HG02981 (cell line): ENCODE results near the gene SOX13.

Experiments used
- ATAC-seq: cut with Tn5 transposase; IDR thresholded peaks from one replicate; pipeline ENCODE4 v1.9.1; 2021; ENCODE audit warnings: mild to moderate bottlenecking, moderate library complexity; ENCODE audit not compliant: unreplicated experiment

SOX13 gene

GRCh38 chr1:204130178-204130577 is 57.3 kb downstream of the SOX13 start:
- ATAC-seq = no peak

DNA sequence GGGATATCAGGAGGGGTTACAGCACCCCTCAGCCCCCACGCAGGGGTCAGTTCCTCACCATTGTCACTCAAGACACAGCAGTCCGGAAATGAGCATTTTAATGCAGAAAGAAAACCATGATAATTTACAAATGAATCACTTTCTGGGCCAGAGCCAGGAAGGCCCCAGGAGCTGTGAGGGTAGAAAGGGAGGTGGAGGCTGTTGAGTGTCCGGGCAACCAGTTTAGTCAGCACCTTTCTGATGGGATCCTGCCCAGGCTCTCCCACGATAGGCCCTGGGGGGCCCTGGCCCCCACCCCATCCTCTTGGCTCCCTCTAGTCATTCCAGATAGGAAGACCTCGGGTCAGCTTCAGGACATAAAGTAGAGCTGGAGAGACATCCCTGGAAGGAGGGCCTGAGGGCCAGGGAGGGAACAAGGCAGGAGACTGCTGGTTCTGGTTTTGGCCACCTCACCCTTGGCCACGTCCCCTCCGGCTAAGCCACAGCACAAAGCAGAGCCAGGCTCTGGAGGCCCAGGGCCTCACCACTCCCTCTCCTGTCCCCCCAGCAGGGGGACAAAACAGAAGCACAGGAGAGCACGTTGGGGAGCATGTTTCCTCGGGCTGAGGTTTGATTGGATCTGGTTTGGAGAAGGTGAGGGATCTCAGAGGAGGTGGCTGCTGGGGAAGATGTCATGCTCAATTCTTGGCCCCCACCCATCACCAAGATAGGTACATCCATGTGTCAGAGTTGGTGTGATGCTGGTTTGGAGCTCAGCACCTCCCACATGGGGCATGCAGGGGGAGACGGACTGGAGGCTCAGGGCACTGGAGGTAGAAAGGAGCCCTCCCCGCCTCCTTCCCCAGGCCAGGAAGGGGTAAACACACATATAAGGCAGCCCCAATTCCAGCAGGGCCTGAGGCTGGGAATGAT is 58.3 kb downstream of the SOX13 start:
- no peak for ATAC-seq

DNA sequence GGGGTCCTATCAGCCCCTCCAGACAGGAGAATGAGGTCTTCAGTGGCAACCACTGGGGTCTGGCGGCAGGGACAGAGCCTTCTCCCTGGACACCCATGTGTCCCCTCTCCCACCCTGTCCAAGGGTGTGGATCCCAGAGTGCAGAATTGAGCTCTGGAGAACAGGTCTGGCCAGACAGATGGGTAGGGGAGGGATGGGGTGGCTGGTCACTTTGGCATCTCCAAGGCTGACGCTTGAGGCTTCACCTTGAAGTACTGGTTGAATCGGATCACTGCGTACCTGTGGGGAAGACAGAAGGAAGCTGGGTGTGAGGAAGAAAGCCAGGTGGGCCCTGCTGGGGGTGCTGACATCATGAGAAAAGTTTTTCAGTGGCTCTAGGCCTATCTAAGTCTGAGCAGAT is 59.1 kb downstream of the SOX13 start:
- no peak for ATAC-seq

DNA sequence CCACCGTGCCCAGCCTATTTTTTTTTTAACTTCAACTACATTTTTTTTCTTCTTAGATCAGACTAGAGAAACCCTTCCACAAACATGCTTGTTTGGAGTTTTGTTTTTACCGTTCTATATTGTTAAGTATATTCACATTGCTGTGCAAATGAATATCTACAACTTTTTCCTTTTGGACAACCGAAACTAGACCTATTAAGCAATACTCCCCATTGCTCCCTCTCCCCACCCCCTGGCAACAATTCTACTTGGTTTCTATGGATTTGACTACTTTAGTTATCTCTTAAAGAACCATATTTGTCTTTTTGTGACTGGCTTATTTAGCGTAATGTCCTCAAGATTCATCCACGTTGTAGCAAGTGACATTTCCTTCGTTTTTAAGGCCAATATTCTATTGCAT is 59.8 kb downstream of the SOX13 start:
- ATAC-seq = no peak

- no peak for ATAC-seq
These were observed 61.2 kb downstream of the SOX13 start for GRCh38 chr1:204134103-204134502.

DNA sequence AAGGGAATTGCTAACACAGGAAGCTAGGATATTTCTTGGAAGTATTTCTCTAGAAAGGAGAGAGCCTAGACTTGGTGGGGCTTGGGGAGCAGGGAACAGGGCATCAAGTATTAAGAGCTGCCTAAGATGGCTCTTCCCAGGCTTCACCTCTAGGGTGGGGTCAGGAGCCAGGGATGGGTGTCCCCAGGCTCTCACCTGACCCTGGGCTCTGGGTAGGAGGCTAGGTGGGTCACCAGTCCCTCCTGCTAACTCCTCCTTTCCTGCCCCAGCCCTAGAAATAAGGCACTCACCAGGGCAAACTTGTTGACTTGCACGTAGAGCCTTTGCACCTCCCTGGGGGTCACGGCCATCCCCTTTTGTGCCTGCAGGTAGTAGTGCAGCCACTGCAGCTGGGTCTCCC is 63.9 kb downstream of the SOX13 start:
- no peak for ATAC-seq

DNA sequence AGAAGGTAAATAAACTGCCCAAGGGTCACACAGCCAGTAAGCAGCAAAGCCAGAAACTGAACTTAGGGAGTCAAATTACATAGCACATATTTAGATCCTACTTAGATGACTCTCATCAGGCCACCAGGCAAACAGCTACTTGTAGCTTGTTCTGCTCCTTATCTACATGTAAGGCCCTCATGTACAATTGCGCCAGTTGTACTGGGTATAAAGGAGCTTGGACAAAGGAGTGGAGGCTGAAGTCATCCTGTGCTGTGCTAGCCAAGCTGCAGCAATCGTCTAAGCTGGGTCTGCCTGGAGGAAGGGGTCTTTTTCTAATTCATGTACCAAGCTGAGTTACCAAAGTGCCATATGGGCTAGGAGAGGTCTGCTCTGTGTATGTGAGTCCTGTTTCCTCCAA is 66.2 kb downstream of the SOX13 start:
- ATAC-seq = no peak

DNA sequence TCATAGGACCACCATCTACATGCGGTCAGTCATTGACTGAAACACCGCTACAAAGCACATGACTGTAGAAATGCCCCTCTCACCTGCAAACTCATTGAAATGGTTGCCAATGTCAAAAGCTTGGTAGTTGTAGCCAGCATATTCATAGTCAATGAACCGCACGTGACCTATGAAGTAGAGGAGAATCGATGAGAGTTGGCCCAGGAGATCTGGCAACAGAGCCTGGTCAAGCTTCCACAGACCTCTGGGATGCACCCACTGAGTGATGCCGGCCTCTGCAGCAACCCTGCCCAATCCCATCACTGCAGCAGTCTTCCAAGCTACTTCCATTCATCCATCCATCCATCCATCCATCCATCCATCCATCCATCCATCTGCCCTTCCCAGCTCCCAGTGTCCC is 67.0 kb downstream of the SOX13 start:
- ATAC-seq = no peak

- ATAC-seq = no peak
These were observed 68.2 kb downstream of the SOX13 start for GRCh38 chr1:204141131-204141530.

- no peak for ATAC-seq
These were observed 69.4 kb downstream of the SOX13 start for GRCh38 chr1:204142032-204142974.

- ATAC-seq = no peak
These were observed 70.5 kb downstream of the SOX13 start for GRCh38 chr1:204143276-204144041.

GRCh38 chr1:204145033-204145504 is 72.2 kb downstream of the SOX13 start:
- ATAC-seq = no peak

DNA sequence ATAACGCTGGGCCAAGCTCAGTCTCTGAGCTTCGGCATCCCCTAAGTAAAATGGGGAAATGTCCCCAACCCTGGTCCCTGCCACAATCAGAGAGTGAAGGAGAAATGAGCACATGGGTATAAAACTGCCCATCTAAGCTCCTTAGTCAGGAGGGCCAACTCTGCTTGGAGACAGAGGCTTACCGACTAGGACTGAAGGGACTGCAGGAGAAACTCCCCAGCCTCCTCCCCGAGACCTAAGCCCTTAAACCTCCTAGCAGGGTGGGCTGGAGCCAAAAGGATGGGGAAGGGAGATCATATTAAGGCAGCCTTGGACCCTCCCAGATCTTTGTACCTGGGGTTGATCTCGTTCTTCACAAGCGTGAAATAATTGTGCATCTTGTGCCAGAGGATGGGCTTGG is 73.4 kb downstream of the SOX13 start:
- ATAC-seq = no peak

- no peak for ATAC-seq
These were observed 74.0 kb downstream of the SOX13 start for GRCh38 chr1:204146965-204147364.

- no peak for ATAC-seq
These were observed 74.8 kb downstream of the SOX13 start for GRCh38 chr1:204147406-204148383.

DNA sequence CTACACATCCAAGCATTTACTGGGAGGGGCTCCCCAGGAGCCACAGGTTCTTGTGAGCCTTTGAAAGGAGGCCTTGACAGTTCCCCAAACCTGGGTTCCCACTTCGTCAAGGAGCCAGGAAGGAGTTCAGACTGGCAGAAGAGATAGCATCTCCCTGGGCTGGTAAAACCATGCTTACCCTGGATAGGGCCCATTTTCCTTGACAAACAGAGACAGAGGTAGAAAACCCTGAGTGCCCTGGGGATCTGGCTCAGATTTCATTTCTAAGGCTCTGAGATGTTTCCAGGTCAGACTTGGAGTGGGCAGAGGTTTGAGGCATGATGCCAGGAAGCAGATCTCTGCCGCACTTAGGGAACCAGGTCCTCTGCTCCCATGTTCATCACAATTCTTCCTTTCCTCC is 76.2 kb downstream of the SOX13 start:
- no peak for ATAC-seq

DNA sequence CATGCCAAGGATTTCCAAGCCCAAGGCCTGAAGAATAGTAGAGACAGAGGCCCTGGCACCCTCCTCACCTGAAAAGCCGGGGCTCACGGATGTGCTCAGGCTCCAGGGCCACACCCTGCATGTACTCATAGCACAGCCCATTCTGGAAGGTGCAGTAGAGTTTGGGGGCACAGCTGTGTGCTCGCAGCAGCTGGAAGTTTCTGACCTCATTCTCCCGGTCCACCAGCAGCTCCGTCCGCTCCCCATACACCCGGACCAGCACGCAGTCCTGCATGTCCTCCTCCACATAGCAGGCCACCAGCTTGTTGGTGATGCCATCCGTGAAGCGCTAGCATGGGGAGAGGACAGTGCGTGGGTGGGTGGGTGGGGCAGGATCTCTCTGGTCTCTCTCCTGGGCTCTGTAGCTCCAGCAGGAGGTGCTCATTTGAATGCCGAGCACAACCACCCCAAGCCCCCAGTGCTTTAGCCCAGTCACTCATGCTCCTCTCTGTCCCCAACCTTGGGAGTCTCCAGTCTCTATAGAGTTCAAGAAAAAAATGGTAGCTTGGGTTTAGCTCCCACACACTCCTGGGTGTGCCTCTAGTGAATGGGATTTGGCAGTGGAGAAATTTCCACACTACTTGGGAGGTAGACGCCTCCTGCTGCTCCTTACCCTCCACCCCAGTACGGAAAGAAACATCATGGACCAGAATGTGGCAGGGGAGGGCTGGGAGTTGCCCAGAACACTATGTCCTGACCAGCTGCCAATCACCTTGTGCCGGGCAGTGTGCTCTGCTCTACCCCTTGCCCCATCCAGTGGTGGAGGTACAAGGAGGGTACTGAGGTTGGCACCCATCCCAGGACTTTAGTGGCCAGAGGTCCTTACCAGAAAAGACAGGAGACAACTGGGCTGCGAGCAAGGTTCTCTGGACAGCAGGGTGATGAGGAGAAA is 77.0 kb downstream of the SOX13 start:
- no peak for ATAC-seq

DNA sequence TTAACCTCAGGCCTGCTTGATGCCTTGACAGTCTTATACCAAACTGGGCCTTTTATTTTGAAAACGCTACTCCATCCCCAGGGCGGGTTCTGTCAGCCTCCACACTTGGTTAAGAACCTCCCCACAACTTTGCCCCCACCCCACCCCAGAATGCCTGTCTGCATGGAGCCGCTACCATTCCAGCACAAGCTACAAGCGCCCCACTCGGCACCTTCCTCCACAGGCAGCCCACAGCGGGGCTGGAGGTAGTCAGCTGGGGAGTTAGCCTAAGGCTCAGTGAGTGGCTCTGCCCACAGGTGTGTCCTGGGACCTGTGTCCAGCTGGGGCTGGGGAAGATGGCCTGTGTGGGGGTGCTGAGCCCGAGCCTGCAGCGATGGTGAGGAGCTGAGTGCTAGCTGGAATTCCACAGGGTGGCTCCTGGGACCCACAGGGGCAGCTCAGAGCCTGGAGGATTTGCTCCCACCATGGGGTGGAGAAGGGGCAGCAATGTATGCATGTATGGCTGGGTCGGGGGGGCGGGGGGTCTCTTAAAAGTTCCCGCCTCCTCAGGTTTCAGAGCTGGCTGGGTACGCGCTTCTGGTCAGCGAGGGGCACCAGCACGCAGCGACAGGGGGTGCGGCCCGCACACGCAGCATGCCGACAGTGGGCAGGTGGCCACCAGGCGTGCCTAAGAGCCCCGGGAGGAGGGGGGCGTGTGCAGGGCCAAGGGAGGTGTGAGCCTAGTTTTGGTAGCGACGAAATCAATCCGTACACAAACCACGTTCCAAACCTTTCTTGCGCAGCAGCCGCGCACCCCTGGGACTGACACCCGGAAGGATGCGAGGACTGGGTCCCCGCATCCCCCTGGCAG is 78.0 kb downstream of the SOX13 start:
- ATAC-seq = no peak
